Parathyroid adenoma (tissue), 2 donors: ENCODE measurements around the gene DEF6.
A peak's percentile ranks its signal among the peaks of the same experiment; 100 is the strongest.

Experiments
- H2AFZ ChIP-seq: fragments of 300-600 bp; sonication (generic); one replicate; pipeline ENCODE4 v1.7.0; 2017; ENCODE audit warnings: antibody characterized with exemption, mild to moderate bottlenecking
- H3K27ac ChIP-seq: fragments of 300-600 bp; sonication (generic); one replicate; pipeline ENCODE4 v1.7.0; 2017
- H3K27me3 ChIP-seq: fragments of 300-600 bp; sonication (generic); one replicate; pipeline ENCODE4 v1.7.0; 2017; ENCODE audit warnings: low read length; ENCODE audit not compliant: control insufficient read depth, insufficient read depth
- H3K36me3 ChIP-seq: fragments of 300-600 bp; sonication (generic); one replicate; pipeline ENCODE4 v1.7.0; 2017; ENCODE audit warnings: low read length; ENCODE audit not compliant: control insufficient read depth, insufficient read depth
- H3K4me1 ChIP-seq: fragments of 300-600 bp; sonication (generic); one replicate; pipeline ENCODE4 v1.7.0; 2017; ENCODE audit warnings: control low read depth
- H3K4me2 ChIP-seq: fragments of 300-600 bp; sonication (generic); one replicate; pipeline ENCODE4 v1.7.0; 2017; ENCODE audit warnings: low read length
- H3K4me3 ChIP-seq: fragments of 300-600 bp; sonication (generic); one replicate; pipeline ENCODE4 v1.7.0; 2017; ENCODE audit warnings: low read depth, low read length
- H3K79me2 ChIP-seq: fragments of 300-600 bp; sonication (generic); one replicate; pipeline ENCODE4 v1.7.0; 2017; ENCODE audit warnings: control low read depth
- H3K9ac ChIP-seq: fragments of 300-600 bp; sonication (generic); one replicate; pipeline ENCODE4 v1.7.0; 2017; ENCODE audit warnings: mild to moderate bottlenecking
- H3K9me3 ChIP-seq: fragments of 300-600 bp; sonication (generic); one replicate; pipeline ENCODE4 v1.7.0; 2017; ENCODE audit warnings: low read length; ENCODE audit not compliant: control insufficient read depth
- CTCF ChIP-seq: fragments of 300-600 bp; sonication (generic); IDR thresholded peaks from one replicate; pipeline ENCODE4 v1.7.0; 2017; ENCODE audit warnings: antibody characterized with exemption, mild to moderate bottlenecking
- donor health status: primary hyperparathyroidism.

Gene DEF6

GRCh38 chr6:35259948-35260590, 37.5 kb upstream of the DEF6 start:
- TF ChIP-seq CTCF: no peak
- Histone ChIP-seq H2AFZ (peak overlapping the region; percentile 70), H3K9ac (peak overlapping the region; percentile 9), H3K36me3 (no peaks in the 10 kb centered on the region), H3K4me3 (peak overlapping the region; percentile 85), H3K4me2 (peak overlapping the region; percentile 75), H3K27me3 (no peaks in the 10 kb centered on the region), H3K9me3 (no peaks in the 10 kb centered on the region), H3K79me2 (peaks cover 20% of the 10 kb centered on the region), H3K27ac (peak overlapping the region; percentile 88), H3K4me1 (peaks cover 28% of the 10 kb centered on the region)

- Histone ChIP-seq H3K9me3 (no peaks in the 10 kb centered on the region), H3K27ac (peak overlapping the region; percentile 88), H3K4me2 (peak overlapping the region; percentile 75), H3K79me2 (peaks cover 20% of the 10 kb centered on the region), H3K27me3 (no peaks in the 10 kb centered on the region), H3K36me3 (no peaks in the 10 kb centered on the region), H2AFZ (peak overlapping the region; percentile 70), H3K4me1 (peaks cover 31% of the 10 kb centered on the region), H3K9ac (no peak overlapping the region), H3K4me3 (peak overlapping the region; percentile 85)
- TF ChIP-seq CTCF: no peak
Observed at GRCh38 chr6:35260591-35261570, 36.7 kb upstream of the DEF6 start.

GRCh38 chr6:35262596-35262995, 35.0 kb upstream of the DEF6 start:
- Histone ChIP-seq H3K9ac (no peak overlapping the region), H3K4me3 (no peak overlapping the region), H3K27me3 (no peaks in the 10 kb centered on the region), H3K36me3 (no peaks in the 10 kb centered on the region), H3K4me2 (peak overlapping the region; percentile 7), H2AFZ (no peak overlapping the region), H3K9me3 (no peaks in the 10 kb centered on the region), H3K79me2 (peaks cover 26% of the 10 kb centered on the region), H3K27ac (peak overlapping the region; percentile 53), H3K4me1 (peaks cover 32% of the 10 kb centered on the region)
- no peak for TF ChIP-seq CTCF

- no peak overlapping the region for H3K9ac ChIP-seq
- H3K36me3 ChIP-seq: no peaks in the 10 kb centered on the region
- H3K9me3 ChIP-seq: no peaks in the 10 kb centered on the region
- H3K79me2 ChIP-seq: peaks cover 25% of the 10 kb centered on the region
- H3K4me1 ChIP-seq: peaks cover 29% of the 10 kb centered on the region
- H3K27ac ChIP-seq: no peak overlapping the region
- H3K4me3 ChIP-seq: peak overlapping the region; percentile 1
- no peak overlapping the region for H2AFZ ChIP-seq
- no peak for TF ChIP-seq CTCF
- no peaks in the 10 kb centered on the region for H3K27me3 ChIP-seq
- no peak overlapping the region for H3K4me2 ChIP-seq
Observed at GRCh38 chr6:35264550-35265274, 32.9 kb upstream of the DEF6 start.
